ENCODE data around the gene UBAP1L. TPM values are rescaled to one million over a fixed set of nuclear protein-coding genes. Genes with fewer than 3 reads are reported as not detected.

UBAP1L gene
- total and polyA plus RNA-seq, 2 donors (not counting 3 experiments of a cell fraction or from before 2014, with no cell fraction given): 1.9 to 5.0 TPM

GRCh38 chr15:65097651-65098263 lies 17.2 kb downstream of the UBAP1L start:
- no peaks in the 10 kb centered on the region for H3K9me1 ChIP-seq (replicated peaks; ENCODE audit: control insufficient read depth, extremely low read depth, insufficient read depth, low read length)
- dilution Hi-C loops (cut with MboI; ENCODE audit: extremely low pct_ligation_motif_present, low sequenced_read_pairs) (no loop called here), intact Hi-C loops (cut with micrococcal nuclease) (no loop called here)
- FAIRE-seq (no peak), DNase-seq (ENCODE audit: low read depth, low spot score) (no peak)
- CTCF ChIA-PET: no interaction called here
- H3K27ac ChIP-seq (ENCODE audit: insufficient read depth, low read depth, low read length): no peak overlapping the region
- H3K9me3 ChIP-seq (replicated peaks; ENCODE audit: control insufficient read depth, insufficient read depth, low read length): no peaks in the 10 kb centered on the region
- no peaks in the 10 kb centered on the region for H4K20me1 ChIP-seq (replicated peaks; ENCODE audit: control insufficient read depth, extremely low read depth, insufficient read depth, low read length)
- H3K36me3 ChIP-seq (ENCODE audit: control insufficient read depth in 2 of 2, extremely low read depth in 1 of 2, insufficient read depth in 2 of 2, low read length in 2 of 2): peaks cover 0 to 9% of the 10 kb centered on the region in 2 experiments
- H3K4me2 ChIP-seq (ENCODE audit: insufficient read depth, low read length): no peak overlapping the region
- no peak overlapping the region for H2AFZ ChIP-seq (ENCODE audit: low read depth, low read length)
- no TSS peak for BruUV-seq (replicated peaks)
- no peak overlapping the region for H3K4me3 ChIP-seq (replicated peaks in 1 of 3; ENCODE audit: insufficient read depth in 1 of 3, low read depth in 1 of 3, low read length in 3 of 3)
- H3K27me3 ChIP-seq (ENCODE audit: control insufficient read depth in 2 of 2, insufficient read depth in 2 of 2, low read length in 2 of 2): no peaks in the 10 kb centered on the region
- POLR2A ChIA-PET: no interaction called here
- H3K79me2 ChIP-seq (ENCODE audit: control insufficient read depth, insufficient read depth, low read length): no peaks in the 10 kb centered on the region
- no peak overlapping the region for H3K9ac ChIP-seq (replicated peaks; ENCODE audit: extremely low read depth, insufficient read depth, low read length)
- no peak for TF ChIP-seq POLR2AphosphoS5 (IDR thresholded peaks at IDR 0.05; ENCODE audit: insufficient read depth, low read depth, low read length)
- TF ChIP-seq CTCF (IDR thresholded peaks at IDR 0.05; ENCODE audit: extremely low read depth in 1 of 2, insufficient read depth in 1 of 2, low read depth in 1 of 2, low read length in 2 of 2): no peak
- no peak for TF ChIP-seq GATA2 (IDR thresholded peaks at IDR 0.05; ENCODE audit: insufficient read depth, insufficient read length, low read depth, low read length)
- no peak for TF ChIP-seq EZH2 (IDR thresholded peaks at IDR 0.05; ENCODE audit: borderline replicate concordance, low read depth, low read length, severe bottlenecking)
- TF ChIP-seq FOS (IDR thresholded peaks at IDR 0.05; ENCODE audit: borderline replicate concordance, insufficient read depth, low read length): no peak
- TF ChIP-seq, protein P1, sequence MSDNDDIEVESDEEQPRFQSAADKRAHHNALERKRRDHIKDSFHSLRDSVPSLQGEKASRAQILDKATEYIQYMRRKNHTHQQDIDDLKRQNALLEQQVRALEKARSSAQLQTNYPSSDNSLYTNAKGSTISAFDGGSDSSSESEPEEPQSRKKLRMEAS (IDR thresholded peaks at IDR 0.05; ENCODE audit: insufficient read depth, insufficient read length): no peak
- TF ChIP-seq JUN (IDR thresholded peaks at IDR 0.05; ENCODE audit: borderline replicate concordance, insufficient read depth, insufficient read length, low read depth): no peak
- no peak for TF ChIP-seq POLR2A (IDR thresholded peaks at IDR 0.05; ENCODE audit: low read depth, low read length)
- H3K4me1 ChIP-seq (ENCODE audit: control insufficient read depth, extremely low read depth, insufficient read depth, low read length): no peaks in the 10 kb centered on the region
